HL-60 (cell line): Measurements from ENCODE around the gene ADCYAP1R1.

Experiments used
- DNase-seq, 2 experiments: peaks; one replicate each; pipeline ENCODE4 v3.0.0-alpha.2; 2010 to 2020; ENCODE audit warnings: low read depth in 1 of 2, low spot score in 1 of 2
- H3K27ac ChIP-seq: fragments of 250-450 bp; sonication (Bioruptor Pico); replicated peaks from 2 replicates; pipeline ENCODE4 v1.5.1; 2020; ENCODE audit warnings: mild to moderate bottlenecking, moderate library complexity
- H3K27me3 ChIP-seq: fragments of 250-450 bp; sonication (Bioruptor Pico); 2 replicates; pipeline ENCODE4 v1.5.1; 2021; ENCODE audit warnings: mild to moderate bottlenecking, moderate library complexity; ENCODE audit not compliant: insufficient read depth, poor library complexity, severe bottlenecking
- H3K4me3 ChIP-seq: replicated peaks from 2 replicates; pipeline ENCODE4 v1.5.1; 2011; ENCODE audit warnings: mild to moderate bottlenecking, control low read depth, low read length; ENCODE audit not compliant: insufficient read depth
- GABPA ChIP-seq: IDR thresholded peaks from 2 replicates; pipeline ENCODE4 v1.6.1; 2012; ENCODE audit warnings: low read depth
- POLR2AphosphoS5 ChIP-seq: IDR thresholded peaks from 2 replicates; pipeline ENCODE4 v1.6.1; 2012; ENCODE audit warnings: low read depth
- SPI1 ChIP-seq: IDR thresholded peaks from 2 replicates; pipeline ENCODE4 v1.6.1; 2012; ENCODE audit warnings: low read depth, mild to moderate bottlenecking, borderline replicate concordance
- TF ChIP-seq, protein P1 (sequence below): IDR thresholded peaks from one replicate; pipeline ENCODE4 v1.5.1; 2011; ENCODE audit warnings: low read length, control low read depth, inconsistent platforms; ENCODE audit not compliant: insufficient read depth
- TF ChIP-seq, protein P2 (sequence below): IDR thresholded peaks from 2 replicates; pipeline ENCODE4 v1.6.1; 2012; ENCODE audit warnings: low read depth; ENCODE audit not compliant: insufficient replicate concordance

ADCYAP1R1 gene

DNA sequence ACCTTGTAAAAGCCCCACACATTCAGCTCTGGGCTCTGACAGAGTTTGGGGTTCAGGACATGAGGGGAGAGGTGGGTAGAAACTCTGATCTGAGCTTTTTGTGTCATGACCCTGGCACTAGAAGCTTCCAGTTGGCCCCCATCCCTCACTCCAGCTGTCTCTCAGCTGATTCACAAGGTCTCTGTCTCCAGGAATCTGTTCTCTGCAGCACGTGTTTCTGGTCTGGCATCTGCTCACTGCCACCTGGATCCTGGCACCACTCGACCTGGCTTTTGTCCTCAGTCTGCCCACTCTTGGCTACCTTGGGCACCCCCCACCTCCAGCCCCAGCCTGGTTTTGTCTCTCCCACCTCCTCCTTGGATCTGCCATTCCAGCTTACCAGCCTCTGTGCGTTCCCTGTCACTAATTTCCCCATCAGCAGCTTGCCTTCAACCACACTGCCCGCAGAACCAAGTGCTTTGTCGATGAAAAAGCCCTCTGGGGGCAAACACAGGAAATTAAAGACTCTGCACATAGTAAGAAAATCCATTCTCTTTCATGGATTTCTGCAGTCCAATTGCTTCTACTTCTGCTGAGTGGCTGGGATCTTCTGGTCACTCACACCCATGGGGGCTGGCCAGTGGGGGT, 18.3 kb upstream of the ADCYAP1R1 start:
- Histone ChIP-seq H3K4me3 (no peak overlapping the region), H3K27ac (no peak overlapping the region), H3K27me3 (no peaks in the 10 kb centered on the region)
- DNase-seq = no peak
- no peak for TF ChIP-seq POLR2AphosphoS5
- TF ChIP-seq, protein P1, sequence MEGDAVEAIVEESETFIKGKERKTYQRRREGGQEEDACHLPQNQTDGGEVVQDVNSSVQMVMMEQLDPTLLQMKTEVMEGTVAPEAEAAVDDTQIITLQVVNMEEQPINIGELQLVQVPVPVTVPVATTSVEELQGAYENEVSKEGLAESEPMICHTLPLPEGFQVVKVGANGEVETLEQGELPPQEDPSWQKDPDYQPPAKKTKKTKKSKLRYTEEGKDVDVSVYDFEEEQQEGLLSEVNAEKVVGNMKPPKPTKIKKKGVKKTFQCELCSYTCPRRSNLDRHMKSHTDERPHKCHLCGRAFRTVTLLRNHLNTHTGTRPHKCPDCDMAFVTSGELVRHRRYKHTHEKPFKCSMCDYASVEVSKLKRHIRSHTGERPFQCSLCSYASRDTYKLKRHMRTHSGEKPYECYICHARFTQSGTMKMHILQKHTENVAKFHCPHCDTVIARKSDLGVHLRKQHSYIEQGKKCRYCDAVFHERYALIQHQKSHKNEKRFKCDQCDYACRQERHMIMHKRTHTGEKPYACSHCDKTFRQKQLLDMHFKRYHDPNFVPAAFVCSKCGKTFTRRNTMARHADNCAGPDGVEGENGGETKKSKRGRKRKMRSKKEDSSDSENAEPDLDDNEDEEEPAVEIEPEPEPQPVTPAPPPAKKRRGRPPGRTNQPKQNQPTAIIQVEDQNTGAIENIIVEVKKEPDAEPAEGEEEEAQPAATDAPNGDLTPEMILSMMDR = no peak

DNA sequence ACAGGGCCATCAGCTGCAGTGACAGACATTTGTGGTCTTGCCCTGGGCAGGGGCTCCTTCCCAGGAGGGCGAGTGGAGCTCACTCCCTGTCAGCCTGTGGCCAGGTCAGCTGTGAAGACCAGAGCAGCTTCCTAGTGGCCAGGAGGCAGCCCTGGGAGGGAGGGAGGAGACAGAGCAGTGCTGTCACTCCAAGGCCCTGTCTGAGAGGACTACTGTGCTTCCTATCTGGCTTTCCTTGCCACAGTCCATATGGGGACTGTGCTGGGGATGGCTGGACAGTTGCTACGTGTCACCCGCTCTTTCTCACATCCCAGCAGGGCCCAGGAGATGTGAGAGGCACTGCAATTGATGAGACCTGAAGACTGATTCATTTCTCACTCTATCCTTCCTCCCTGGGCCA, 15.2 kb upstream of the ADCYAP1R1 start:
- H3K4me3 ChIP-seq = no peak overlapping the region
- no peak overlapping the region for H3K27ac ChIP-seq
- no peak for TF ChIP-seq GABPA
- TF ChIP-seq SPI1 = no peak
- TF ChIP-seq, protein P2, sequence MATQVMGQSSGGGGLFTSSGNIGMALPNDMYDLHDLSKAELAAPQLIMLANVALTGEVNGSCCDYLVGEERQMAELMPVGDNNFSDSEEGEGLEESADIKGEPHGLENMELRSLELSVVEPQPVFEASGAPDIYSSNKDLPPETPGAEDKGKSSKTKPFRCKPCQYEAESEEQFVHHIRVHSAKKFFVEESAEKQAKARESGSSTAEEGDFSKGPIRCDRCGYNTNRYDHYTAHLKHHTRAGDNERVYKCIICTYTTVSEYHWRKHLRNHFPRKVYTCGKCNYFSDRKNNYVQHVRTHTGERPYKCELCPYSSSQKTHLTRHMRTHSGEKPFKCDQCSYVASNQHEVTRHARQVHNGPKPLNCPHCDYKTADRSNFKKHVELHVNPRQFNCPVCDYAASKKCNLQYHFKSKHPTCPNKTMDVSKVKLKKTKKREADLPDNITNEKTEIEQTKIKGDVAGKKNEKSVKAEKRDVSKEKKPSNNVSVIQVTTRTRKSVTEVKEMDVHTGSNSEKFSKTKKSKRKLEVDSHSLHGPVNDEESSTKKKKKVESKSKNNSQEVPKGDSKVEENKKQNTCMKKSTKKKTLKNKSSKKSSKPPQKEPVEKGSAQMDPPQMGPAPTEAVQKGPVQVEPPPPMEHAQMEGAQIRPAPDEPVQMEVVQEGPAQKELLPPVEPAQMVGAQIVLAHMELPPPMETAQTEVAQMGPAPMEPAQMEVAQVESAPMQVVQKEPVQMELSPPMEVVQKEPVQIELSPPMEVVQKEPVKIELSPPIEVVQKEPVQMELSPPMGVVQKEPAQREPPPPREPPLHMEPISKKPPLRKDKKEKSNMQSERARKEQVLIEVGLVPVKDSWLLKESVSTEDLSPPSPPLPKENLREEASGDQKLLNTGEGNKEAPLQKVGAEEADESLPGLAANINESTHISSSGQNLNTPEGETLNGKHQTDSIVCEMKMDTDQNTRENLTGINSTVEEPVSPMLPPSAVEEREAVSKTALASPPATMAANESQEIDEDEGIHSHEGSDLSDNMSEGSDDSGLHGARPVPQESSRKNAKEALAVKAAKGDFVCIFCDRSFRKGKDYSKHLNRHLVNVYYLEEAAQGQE = no peak
- TF ChIP-seq, protein P1 = no peak
- TF ChIP-seq POLR2AphosphoS5 = no peak
- peaks cover 4% of the 10 kb centered on the region for H3K27me3 ChIP-seq
- DNase-seq = no peak

DNA sequence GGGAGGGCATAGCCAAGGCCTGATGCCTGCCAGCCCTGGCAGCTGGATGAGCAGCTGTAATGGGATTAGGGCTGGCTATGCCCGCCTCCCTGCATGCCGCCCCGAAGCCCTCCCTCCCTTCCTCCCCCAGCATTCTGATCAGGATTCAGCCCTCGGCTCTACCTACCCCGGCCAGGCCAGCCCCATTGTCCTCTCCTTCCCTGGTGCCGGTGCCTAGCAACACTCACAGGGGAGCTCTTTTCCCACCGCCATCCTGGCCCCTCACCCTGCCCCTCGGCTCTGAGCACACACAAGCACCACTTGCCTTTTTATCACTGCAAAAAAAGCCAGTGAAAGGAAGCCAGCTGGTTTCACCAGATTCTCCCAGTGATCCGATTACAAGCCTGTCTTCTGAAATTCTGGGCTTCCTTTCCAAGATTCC, 9.0 kb upstream of the ADCYAP1R1 start:
- TF ChIP-seq SPI1 = no peak
- TF ChIP-seq, protein P1 = no peak
- TF ChIP-seq POLR2AphosphoS5 = no peak
- no peak for TF ChIP-seq GABPA
- TF ChIP-seq, protein P2 = no peak
- no peak for DNase-seq
- Histone ChIP-seq H3K27ac (no peak overlapping the region), H3K27me3 (peaks cover 8% of the 10 kb centered on the region), H3K4me3 (no peak overlapping the region)

DNA sequence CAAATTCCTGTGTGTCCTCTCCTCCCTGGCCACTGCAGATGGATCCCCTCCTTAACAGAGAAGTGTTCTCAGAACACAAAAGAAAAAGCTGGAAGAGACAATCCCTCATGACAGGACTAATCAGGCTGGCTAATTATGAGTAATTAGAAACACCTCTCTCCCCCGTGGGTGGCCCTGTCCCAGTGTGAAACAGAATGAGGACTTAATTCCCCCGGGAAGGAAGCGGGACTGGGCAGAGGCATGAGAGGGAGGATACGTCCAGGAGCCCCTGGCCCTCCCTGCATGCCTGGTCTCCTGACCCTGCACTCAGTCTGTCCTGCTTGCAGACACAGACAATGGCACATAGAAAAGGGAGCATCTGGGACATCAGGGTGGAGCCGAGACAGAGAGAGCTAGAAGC, 7.6 kb upstream of the ADCYAP1R1 start:
- H3K27ac ChIP-seq = no peak overlapping the region
- DNase-seq = no peak
- H3K27me3 ChIP-seq = peaks cover 5% of the 10 kb centered on the region
- TF ChIP-seq GABPA (no peak), SPI1 (no peak), POLR2AphosphoS5 (no peak)
- TF ChIP-seq, protein P2 = no peak
- TF ChIP-seq, protein P1 = no peak
- no peak overlapping the region for H3K4me3 ChIP-seq
